Fibroblast of pulmonary artery (primary cell): ENCODE data around the gene NTSR2.

Experiments used
- DNase-seq: peaks from one replicate; pipeline ENCODE4 v3.0.0-alpha.2; 2010; ENCODE audit warnings: low read depth
- H3K4me3 ChIP-seq: replicated peaks from 2 replicates; pipeline ENCODE4 v1.5.1; 2011; ENCODE audit warnings: low read depth, mild to moderate bottlenecking, control low read depth, low read length, moderate library complexity
- TF ChIP-seq, protein P1 (sequence below): IDR thresholded peaks from 2 replicates; pipeline ENCODE4 v1.5.1; 2011; ENCODE audit warnings: mild to moderate bottlenecking, control low read depth, low read length, inconsistent platforms; ENCODE audit errors: missing control alignments

NTSR2 gene

DNA sequence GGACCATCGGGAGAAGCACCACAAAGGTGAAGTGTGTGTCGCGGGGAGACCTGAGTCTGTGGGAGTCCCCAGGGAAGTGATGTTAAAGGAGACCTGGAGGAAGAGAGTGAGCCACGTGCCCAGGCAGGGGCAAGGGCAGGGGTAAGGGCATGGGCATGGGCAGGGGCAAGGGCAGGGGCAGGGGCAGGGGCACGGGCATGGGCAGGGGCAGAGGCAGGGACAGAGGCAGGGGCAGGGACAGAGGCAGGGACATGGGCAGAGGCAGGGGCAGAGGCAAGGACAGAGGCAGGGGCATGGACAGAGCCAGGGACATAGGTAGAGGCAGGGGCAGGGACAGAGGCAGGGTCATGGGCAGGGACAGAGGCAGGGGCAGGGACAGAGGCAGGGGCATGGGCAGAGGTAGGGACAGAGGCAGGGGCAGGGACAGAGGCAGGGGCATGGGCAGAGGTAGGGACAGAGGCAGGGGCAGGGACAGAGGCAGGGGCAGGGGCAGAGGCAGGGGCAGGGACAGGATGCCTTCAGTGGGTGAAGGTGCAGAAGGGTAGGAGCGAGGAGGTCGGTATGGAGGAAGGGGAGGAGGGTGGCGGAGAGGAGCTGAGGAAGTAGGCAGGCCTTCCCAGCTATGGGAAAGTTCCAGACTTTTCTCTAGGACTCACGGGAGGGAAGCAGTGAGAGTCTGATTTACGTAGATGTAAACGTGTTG lies 33.3 kb downstream of the NTSR2 start:
- TF ChIP-seq, protein P1, sequence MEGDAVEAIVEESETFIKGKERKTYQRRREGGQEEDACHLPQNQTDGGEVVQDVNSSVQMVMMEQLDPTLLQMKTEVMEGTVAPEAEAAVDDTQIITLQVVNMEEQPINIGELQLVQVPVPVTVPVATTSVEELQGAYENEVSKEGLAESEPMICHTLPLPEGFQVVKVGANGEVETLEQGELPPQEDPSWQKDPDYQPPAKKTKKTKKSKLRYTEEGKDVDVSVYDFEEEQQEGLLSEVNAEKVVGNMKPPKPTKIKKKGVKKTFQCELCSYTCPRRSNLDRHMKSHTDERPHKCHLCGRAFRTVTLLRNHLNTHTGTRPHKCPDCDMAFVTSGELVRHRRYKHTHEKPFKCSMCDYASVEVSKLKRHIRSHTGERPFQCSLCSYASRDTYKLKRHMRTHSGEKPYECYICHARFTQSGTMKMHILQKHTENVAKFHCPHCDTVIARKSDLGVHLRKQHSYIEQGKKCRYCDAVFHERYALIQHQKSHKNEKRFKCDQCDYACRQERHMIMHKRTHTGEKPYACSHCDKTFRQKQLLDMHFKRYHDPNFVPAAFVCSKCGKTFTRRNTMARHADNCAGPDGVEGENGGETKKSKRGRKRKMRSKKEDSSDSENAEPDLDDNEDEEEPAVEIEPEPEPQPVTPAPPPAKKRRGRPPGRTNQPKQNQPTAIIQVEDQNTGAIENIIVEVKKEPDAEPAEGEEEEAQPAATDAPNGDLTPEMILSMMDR, result no peak
- no peak overlapping the region for H3K4me3 ChIP-seq
- no peak for DNase-seq

DNA sequence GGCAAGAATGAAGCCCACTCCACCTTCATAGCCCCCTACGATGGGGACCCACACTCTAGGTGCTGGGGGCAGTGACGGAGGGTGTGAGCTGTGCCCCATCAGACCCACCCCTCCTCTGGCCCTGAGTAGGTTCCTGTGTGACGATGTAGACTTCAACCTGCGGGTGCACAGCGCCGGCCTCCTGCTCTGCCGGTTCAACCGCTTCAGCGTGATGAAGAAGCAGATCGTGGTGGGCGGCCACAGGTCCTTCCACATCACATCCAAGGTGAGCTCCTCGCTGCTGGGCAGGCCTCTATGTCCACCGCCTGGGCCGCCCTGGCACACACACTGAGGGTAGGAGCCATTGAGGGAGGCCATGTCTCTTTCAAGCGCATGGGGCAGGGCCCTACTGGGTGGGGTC lies 34.9 kb downstream of the NTSR2 start:
- TF ChIP-seq, protein P1, result no peak
- DNase-seq, result no peak
- no peak overlapping the region for H3K4me3 ChIP-seq

DNA sequence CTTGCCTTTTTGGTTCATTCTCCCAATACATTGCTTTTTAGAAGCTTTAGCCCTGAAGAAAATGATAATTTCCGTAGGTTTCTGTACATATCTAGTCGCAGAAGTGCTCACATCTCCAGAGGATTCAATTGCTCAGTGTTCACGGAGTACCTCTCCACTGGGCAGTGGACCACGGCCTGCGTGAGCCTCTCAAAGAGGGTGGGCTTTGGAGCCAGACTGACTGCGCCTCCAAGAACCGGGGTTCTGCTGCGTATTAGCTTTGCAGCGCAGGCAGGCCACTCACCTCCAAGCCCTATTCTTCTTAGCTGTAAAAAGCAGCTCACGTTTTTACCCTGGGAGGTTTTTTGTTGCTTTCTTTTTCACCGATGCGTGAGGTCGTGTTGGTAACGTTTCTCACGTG lies 35.4 kb downstream of the NTSR2 start:
- no peak overlapping the region for H3K4me3 ChIP-seq
- TF ChIP-seq, protein P1, result no peak
- DNase-seq, result no peak

DNA sequence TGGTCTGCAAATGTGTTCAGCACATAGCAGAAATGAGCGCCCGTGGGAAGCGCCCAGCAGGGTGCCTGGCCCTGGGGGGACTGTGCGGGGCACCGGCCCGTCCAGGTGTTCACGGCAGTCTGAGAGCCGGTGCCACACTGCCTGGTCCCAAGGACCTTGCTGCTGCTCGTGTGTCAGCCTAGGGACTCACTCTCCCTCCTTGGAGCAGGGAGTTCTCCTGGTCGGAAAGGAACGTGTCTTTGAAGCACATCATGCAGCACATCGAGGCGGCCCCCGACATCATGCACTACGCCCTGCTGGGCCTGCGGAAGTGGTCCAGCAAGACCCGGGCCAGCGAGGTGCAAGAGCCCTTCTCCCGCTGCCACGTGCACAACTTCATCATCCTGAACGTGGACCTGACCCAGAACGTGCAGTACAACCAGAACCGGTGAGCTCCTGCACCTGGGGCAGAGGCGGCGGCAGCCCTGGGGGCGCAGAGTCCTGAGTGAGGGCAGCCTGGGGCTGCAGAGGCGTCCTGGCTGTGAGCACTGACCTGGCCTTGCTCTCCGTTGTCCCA lies 36.0 kb downstream of the NTSR2 start:
- TF ChIP-seq, protein P1, result no peak
- no peak overlapping the region for H3K4me3 ChIP-seq
- no peak for DNase-seq

DNA sequence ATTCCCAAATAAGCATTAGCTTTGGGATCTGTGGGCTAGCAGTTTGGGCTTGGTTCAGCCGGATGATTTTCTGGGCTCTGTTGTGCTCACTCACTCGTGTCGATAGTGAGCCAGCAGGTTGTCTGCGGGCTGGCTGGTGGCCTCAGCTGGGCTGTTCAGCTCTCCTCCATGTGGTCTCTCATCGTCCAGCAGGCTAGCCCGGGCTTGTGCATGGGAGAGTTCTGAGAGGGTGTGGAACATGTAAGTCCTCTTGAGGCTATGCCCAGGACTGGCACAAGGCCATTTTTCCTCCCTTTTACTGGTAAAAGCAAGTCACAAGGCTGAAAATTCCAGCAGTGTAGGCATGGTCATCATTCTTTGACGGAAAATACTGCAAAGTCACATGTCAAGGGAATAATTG lies 38.5 kb downstream of the NTSR2 start:
- DNase-seq, result peak; percentile 3

DNA sequence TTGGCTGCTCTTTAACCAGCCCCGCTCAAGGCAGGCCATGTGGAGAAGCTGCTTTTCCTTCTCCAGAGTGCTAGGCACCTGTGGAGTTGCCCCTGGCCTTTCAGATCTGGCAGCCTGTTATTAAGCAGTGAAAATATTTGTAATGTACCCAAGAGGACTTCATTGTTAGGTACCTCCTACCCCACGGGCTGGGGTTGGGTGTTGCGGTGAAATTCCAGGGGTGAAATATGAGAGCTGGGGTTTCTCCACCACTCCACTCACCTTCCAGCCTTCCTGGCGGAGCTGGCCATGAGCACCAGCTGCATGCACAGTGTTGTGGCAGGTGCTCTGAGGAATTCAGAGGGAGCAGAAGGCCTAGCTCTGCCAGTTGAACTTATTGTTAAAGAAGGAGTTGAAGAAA lies 39.1 kb downstream of the NTSR2 start:
- TF ChIP-seq, protein P1, result no peak
- no peak for DNase-seq
- no peak overlapping the region for H3K4me3 ChIP-seq

More for the DNA sequence above, 38.5 kb downstream of the NTSR2 start:
- H3K4me3 ChIP-seq, result no peak overlapping the region
- TF ChIP-seq, protein P1, result no peak

DNA sequence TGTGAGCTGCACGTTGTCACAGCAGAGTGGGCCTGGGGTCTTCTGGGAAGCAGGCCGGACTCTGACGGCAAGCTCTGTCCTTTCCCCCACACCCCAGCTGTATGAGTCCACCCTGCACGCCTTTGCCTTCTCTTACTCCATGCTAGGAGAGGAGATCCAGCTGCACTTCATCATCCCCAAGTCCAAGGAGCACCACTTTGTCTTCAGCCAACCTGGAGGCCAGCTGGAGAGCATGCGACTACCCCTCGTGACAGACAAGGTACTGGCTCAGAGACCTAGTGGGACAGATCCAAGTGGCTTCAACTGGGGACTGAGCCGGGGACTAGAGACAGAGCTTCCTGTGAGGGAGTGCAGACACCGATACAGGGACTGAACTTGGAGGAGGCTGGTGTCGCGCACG lies 40.1 kb downstream of the NTSR2 start:
- no peak for DNase-seq
- H3K4me3 ChIP-seq, result no peak overlapping the region
- TF ChIP-seq, protein P1, result no peak
